ENCODE measurements around the gene NEU3.

DNA sequence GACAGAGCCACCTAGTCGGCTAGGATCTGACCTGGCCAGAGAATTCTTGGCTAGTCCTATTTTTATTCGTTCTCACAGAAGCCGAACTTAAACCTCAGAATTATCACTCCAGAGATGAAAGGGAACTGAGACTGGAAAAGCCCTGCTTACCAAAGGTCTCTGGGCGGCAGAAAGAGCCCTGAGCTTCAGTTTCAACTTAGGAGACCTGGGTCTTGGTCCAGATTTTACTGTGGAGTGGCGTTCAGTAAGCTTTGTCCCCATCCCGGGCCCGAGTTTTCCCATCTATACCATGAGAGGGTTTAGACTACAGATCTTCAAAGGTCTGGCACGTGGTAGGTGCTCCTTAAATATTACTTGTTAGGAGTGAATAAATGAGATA is 516 bp downstream of the NEU3 start:
- TF ChIP-seq, protein P1, sequence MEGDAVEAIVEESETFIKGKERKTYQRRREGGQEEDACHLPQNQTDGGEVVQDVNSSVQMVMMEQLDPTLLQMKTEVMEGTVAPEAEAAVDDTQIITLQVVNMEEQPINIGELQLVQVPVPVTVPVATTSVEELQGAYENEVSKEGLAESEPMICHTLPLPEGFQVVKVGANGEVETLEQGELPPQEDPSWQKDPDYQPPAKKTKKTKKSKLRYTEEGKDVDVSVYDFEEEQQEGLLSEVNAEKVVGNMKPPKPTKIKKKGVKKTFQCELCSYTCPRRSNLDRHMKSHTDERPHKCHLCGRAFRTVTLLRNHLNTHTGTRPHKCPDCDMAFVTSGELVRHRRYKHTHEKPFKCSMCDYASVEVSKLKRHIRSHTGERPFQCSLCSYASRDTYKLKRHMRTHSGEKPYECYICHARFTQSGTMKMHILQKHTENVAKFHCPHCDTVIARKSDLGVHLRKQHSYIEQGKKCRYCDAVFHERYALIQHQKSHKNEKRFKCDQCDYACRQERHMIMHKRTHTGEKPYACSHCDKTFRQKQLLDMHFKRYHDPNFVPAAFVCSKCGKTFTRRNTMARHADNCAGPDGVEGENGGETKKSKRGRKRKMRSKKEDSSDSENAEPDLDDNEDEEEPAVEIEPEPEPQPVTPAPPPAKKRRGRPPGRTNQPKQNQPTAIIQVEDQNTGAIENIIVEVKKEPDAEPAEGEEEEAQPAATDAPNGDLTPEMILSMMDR (IDR thresholded peaks at IDR 0.05), result no peak
- TF ChIP-seq POLR2AphosphoS5 (IDR thresholded peaks at IDR 0.05), result no peak

All from prostate gland (tissue), 2 donors.